ENCODE measurements around the gene AUTS2. TPM values are rescaled to one million over a fixed set of nuclear protein-coding genes. Genes with fewer than 3 reads are reported as not detected.

Gene AUTS2
- total RNA-seq, 1 experiment from 2014 or later = not detected

DNA sequence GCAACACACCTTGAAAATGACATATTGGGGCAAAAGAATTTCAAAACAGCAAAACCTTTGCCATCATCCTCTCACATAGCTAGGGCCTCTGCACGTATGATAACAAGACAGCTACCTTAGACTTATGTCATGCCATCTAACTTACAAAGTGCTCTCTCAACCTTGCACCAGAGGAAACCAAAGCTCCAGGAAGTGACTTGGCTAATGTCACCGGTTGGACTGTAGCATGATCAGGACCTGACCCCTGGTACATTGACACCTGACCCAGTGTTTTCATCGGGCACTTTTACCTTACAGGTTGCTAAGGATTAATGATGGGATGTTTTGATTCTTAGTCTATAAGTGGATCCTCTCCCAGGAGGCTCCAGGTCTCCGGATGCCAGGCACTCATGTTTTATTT, 1003.8 kb downstream of the AUTS2 start:
- CTCF ChIA-PET = no interaction called here
- no peaks in the 10 kb centered on the region for H3K4me1 Mint-ChIP-seq (ENCODE audit: low read depth, unreplicated experiment)
- H3K9me3 Mint-ChIP-seq (ENCODE audit: low read depth, unreplicated experiment) = peaks cover 4% of the 10 kb centered on the region
- TF ChIP-seq, protein P1, sequence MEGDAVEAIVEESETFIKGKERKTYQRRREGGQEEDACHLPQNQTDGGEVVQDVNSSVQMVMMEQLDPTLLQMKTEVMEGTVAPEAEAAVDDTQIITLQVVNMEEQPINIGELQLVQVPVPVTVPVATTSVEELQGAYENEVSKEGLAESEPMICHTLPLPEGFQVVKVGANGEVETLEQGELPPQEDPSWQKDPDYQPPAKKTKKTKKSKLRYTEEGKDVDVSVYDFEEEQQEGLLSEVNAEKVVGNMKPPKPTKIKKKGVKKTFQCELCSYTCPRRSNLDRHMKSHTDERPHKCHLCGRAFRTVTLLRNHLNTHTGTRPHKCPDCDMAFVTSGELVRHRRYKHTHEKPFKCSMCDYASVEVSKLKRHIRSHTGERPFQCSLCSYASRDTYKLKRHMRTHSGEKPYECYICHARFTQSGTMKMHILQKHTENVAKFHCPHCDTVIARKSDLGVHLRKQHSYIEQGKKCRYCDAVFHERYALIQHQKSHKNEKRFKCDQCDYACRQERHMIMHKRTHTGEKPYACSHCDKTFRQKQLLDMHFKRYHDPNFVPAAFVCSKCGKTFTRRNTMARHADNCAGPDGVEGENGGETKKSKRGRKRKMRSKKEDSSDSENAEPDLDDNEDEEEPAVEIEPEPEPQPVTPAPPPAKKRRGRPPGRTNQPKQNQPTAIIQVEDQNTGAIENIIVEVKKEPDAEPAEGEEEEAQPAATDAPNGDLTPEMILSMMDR (IDR thresholded peaks at IDR 0.05; ENCODE audit: unreplicated experiment) = no peak
- no peak for DNase-seq
- H3K27ac Mint-ChIP-seq (ENCODE audit: unreplicated experiment) = no peak overlapping the region
- no peaks in the 10 kb centered on the region for H3K36me3 Mint-ChIP-seq (ENCODE audit: insufficient read depth, unreplicated experiment)
- no peak overlapping the region for H3K4me3 Mint-ChIP-seq (ENCODE audit: low read depth, unreplicated experiment)
- no TSS peak for BruUV-seq (replicated peaks)
- intact Hi-C loops (cut with micrococcal nuclease; ENCODE audit: unreplicated experiment) = no loop called here
- no peaks in the 10 kb centered on the region for H3K27me3 Mint-ChIP-seq (ENCODE audit: unreplicated experiment)

DNA sequence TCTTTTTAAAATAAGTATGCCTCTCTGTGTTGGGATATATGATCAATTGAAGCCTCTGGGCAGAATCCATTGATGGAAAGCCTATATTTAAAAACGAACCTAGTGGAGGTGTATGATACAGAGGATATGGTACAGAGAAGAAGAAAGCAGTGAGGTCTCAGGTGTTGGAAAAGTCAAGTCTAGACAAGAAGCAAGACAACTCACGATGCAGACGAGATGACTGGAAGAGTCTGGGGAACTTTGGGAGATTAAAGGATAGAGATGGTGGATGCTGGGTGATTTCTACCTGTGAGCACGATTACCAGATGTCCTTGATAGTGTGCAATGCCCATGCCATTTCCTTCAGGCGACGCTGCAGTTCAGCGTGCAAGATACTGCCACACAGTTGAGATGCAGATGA, 1009.0 kb downstream of the AUTS2 start:
- TF ChIP-seq, protein P1 (IDR thresholded peaks at IDR 0.05; ENCODE audit: unreplicated experiment) = no peak
- Mint-ChIP-seq H3K4me1 (ENCODE audit: low read depth, unreplicated experiment) (no peaks in the 10 kb centered on the region), H3K9me3 (ENCODE audit: low read depth, unreplicated experiment) (no peaks in the 10 kb centered on the region), H3K27ac (ENCODE audit: unreplicated experiment) (no peak overlapping the region), H3K36me3 (ENCODE audit: insufficient read depth, unreplicated experiment) (no peaks in the 10 kb centered on the region), H3K27me3 (ENCODE audit: unreplicated experiment) (no peaks in the 10 kb centered on the region), H3K4me3 (ENCODE audit: low read depth, unreplicated experiment) (no peak overlapping the region)
- intact Hi-C loops (cut with micrococcal nuclease; ENCODE audit: unreplicated experiment) = no loop called here
- no peak for DNase-seq
- BruUV-seq (replicated peaks) = no TSS peak
- CTCF ChIA-PET = no interaction called here

DNA sequence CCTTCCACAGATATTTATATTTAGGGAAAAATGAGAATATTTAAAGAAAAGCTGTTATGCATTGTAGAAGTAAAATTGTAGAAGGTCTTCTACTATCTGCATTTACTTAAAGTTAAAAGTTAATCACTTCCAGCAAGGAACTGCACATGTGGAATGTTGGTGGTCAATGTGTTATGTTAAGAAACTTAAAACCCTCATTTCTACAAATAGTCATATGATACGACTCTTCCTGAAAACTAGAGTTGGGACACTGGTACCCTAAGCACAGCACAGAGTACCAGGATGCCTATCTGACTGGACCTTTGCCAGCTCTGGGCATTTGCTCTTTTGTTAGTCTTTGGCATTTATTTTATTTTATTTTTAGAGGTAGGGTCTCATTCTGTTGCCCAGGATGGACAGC, 1009.5 kb downstream of the AUTS2 start:
- no TSS peak for BruUV-seq (replicated peaks)
- TF ChIP-seq, protein P1 (IDR thresholded peaks at IDR 0.05; ENCODE audit: unreplicated experiment) = no peak
- H3K9me3 Mint-ChIP-seq (ENCODE audit: low read depth, unreplicated experiment) = no peaks in the 10 kb centered on the region
- no peak for DNase-seq
- no peaks in the 10 kb centered on the region for H3K27me3 Mint-ChIP-seq (ENCODE audit: unreplicated experiment)
- CTCF ChIA-PET = no interaction called here
- no peak overlapping the region for H3K4me3 Mint-ChIP-seq (ENCODE audit: low read depth, unreplicated experiment)
- no peak overlapping the region for H3K27ac Mint-ChIP-seq (ENCODE audit: unreplicated experiment)
- intact Hi-C loops (cut with micrococcal nuclease; ENCODE audit: unreplicated experiment) = no loop called here
- no peaks in the 10 kb centered on the region for H3K4me1 Mint-ChIP-seq (ENCODE audit: low read depth, unreplicated experiment)
- H3K36me3 Mint-ChIP-seq (ENCODE audit: insufficient read depth, unreplicated experiment) = no peaks in the 10 kb centered on the region

DNA sequence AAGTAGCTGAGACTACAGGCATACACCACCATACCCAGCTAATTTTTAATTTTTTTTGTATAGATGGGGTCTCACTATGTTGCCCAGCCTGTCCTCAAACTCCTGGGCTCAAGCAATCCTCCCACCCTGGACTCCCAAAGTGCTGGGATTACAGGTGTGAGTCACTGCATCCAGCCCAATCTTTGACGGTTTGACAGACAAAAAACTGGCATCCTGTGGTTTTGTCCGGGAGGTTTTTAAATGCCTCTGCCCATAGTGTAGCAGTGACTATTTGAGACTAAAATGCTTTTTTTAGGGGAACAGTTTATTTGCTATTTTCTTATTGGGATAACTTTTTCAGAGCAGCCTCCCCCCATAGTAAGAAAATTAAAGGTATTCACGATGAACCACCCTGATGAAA, 1010.0 kb downstream of the AUTS2 start:
- DNase-seq = no peak
- Mint-ChIP-seq H3K27me3 (ENCODE audit: unreplicated experiment) (no peaks in the 10 kb centered on the region), H3K36me3 (ENCODE audit: insufficient read depth, unreplicated experiment) (no peaks in the 10 kb centered on the region), H3K4me3 (ENCODE audit: low read depth, unreplicated experiment) (no peak overlapping the region), H3K27ac (ENCODE audit: unreplicated experiment) (no peak overlapping the region), H3K4me1 (ENCODE audit: low read depth, unreplicated experiment) (no peaks in the 10 kb centered on the region), H3K9me3 (ENCODE audit: low read depth, unreplicated experiment) (no peaks in the 10 kb centered on the region)
- CTCF ChIA-PET = no interaction called here
- BruUV-seq (replicated peaks) = no TSS peak
- TF ChIP-seq, protein P1 (IDR thresholded peaks at IDR 0.05; ENCODE audit: unreplicated experiment) = no peak
- intact Hi-C loops (cut with micrococcal nuclease; ENCODE audit: unreplicated experiment) = no loop called here

DNA sequence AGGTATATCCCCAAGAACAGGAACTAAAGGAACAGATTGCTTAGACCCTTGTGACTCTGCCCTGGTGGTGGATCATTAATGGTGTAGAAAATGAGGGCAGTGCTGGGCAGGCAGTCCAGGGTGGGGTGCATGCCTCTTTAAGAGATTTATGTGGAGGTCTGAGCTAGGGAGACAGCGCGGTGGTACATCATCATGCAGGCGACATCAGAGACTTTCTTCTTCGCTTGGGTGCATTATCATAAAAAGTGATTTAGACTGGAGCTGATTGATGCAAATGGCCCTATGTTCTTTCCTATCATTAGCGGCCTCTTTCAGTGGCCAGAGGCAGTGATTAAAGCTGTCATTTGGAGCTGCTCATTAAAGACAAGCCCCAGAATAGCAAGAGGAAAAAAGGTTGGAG, 1014.5 kb downstream of the AUTS2 start:
- BruUV-seq (replicated peaks) = no TSS peak
- intact Hi-C loops (cut with micrococcal nuclease; ENCODE audit: unreplicated experiment) = no loop called here
- TF ChIP-seq, protein P1 (IDR thresholded peaks at IDR 0.05; ENCODE audit: unreplicated experiment) = no peak
- Mint-ChIP-seq H3K27ac (ENCODE audit: unreplicated experiment) (no peak overlapping the region), H3K36me3 (ENCODE audit: insufficient read depth, unreplicated experiment) (no peaks in the 10 kb centered on the region), H3K27me3 (ENCODE audit: unreplicated experiment) (no peaks in the 10 kb centered on the region), H3K4me3 (ENCODE audit: low read depth, unreplicated experiment) (no peak overlapping the region), H3K4me1 (ENCODE audit: low read depth, unreplicated experiment) (no peaks in the 10 kb centered on the region), H3K9me3 (ENCODE audit: low read depth, unreplicated experiment) (no peaks in the 10 kb centered on the region)
- DNase-seq = no peak
- CTCF ChIA-PET = no interaction called here
